GM23248 (cell line): Measurements from ENCODE around the gene RPEL1. TPM values are rescaled to one million over a fixed set of nuclear protein-coding genes. Genes with fewer than 3 reads are reported as not detected.

ENCODE experiments used
- DNase-seq: peaks from one replicate; pipeline ENCODE4 v3.0.0-alpha.2; 2015
- H2AFZ ChIP-seq: fragments of 200-600 bp; sonication (generic); 2 replicates; pipeline ENCODE4 v1.6.1; 2016; ENCODE audit warnings: antibody characterized with exemption
- H3F3A ChIP-seq: fragments of 200-600 bp; sonication (generic); 2 replicates; pipeline ENCODE4 v1.6.1; 2016; ENCODE audit warnings: mild to moderate bottlenecking, antibody characterized with exemption, mixed run types; ENCODE audit not compliant: insufficient read depth
- H3K27ac ChIP-seq: fragments of 200-600 bp; sonication (generic); 2 replicates; pipeline ENCODE4 v1.5.1; 2016; ENCODE audit warnings: mild to moderate bottlenecking
- H3K27me3 ChIP-seq: fragments of 200-600 bp; sonication (generic); replicated peaks from 2 replicates; pipeline ENCODE4 v1.6.1; 2016; ENCODE audit warnings: mild to moderate bottlenecking; ENCODE audit not compliant: insufficient read depth
- H3K36me3 ChIP-seq: fragments of 200-600 bp; sonication (generic); 2 replicates; pipeline ENCODE4 v1.6.1; 2016; ENCODE audit warnings: low read depth, mild to moderate bottlenecking
- H3K4me1 ChIP-seq: fragments of 200-600 bp; sonication (generic); 2 replicates; pipeline ENCODE4 v1.6.1; 2016; ENCODE audit warnings: mild to moderate bottlenecking; ENCODE audit not compliant: insufficient read depth
- H3K4me2 ChIP-seq: fragments of 200-600 bp; sonication (generic); one replicate; pipeline ENCODE4 v1.6.1; 2016; ENCODE audit warnings: mild to moderate bottlenecking; ENCODE audit not compliant: unreplicated experiment
- H3K4me3 ChIP-seq: fragments of 200-600 bp; sonication (generic); 2 replicates; pipeline ENCODE4 v1.5.1; 2016; ENCODE audit warnings: mild to moderate bottlenecking
- H3K79me2 ChIP-seq: fragments of 200-600 bp; sonication (generic); 2 replicates; pipeline ENCODE4 v1.6.1; 2016; ENCODE audit warnings: mild to moderate bottlenecking; ENCODE audit not compliant: insufficient read depth
- H3K9ac ChIP-seq: fragments of 200-600 bp; sonication (generic); 2 replicates; pipeline ENCODE4 v1.6.1; 2016; ENCODE audit warnings: mild to moderate bottlenecking
- H3K9me2 ChIP-seq: fragments of 200-600 bp; sonication (generic); 2 replicates; pipeline ENCODE4 v1.6.1; 2016; ENCODE audit warnings: mixed run types, mild to moderate bottlenecking, moderate library complexity; ENCODE audit not compliant: insufficient read depth
- H3K9me3 ChIP-seq: fragments of 200-600 bp; sonication (generic); one replicate; pipeline ENCODE4 v1.6.1; 2017; ENCODE audit warnings: low read depth
- H4K20me1 ChIP-seq: fragments of 200-600 bp; sonication (generic); 2 replicates; pipeline ENCODE4 v1.6.0; 2016; ENCODE audit not compliant: insufficient read depth
- EZH2 ChIP-seq: fragments of 200-600 bp; sonication (generic); IDR thresholded peaks from 2 replicates; pipeline ENCODE4 v1.6.1; 2018; ENCODE audit warnings: antibody characterized with exemption, mild to moderate bottlenecking; ENCODE audit not compliant: insufficient read depth, poor library complexity, severe bottlenecking
- EZH2phosphoT487 ChIP-seq: fragments of 200-600 bp; sonication (generic); IDR thresholded peaks from 2 replicates; pipeline ENCODE4 v1.6.1; 2018; ENCODE audit warnings: antibody characterized with exemption, moderate library complexity, mild to moderate bottlenecking, low read depth; ENCODE audit not compliant: insufficient read depth
- WGBS, 2 experiments: methylation state at CpG; one replicate each; pipeline ENCODE4 v1.1.6; 2015 to 2017; ENCODE audit warnings: low lambda C conversion rate in 2 of 2, low coverage in 1 of 2; ENCODE audit errors: missing lambda C conversion rate in 2 of 2; 5-methylcytosine and 5-hydroxymethylcytosine counted together
- in situ Hi-C: fragments of 300-500 bp; cut with MboI; formaldehyde crosslinking; loops from 2 replicates; pipeline ENCODE4 v1.15.0; 2020
- polyA plus RNA-seq: library from polyadenylated mRNA; unstranded; fragments of >200 nt; fragmentation: Nextera tagmentation; extraction: Ambion mirVana; gene quantifications from 2 replicates; pipeline ENCODE4 v1.2.1, GENCODE V29; 2016
- total RNA-seq: library from RNA; depleted of rRNA; stranded (reverse); fragments of >200 nt; shearing (Covaris generic); gene quantifications from 2 replicates; pipeline ENCODE4 v1.2.3, GENCODE V29; 2014; rRNA removed

The RPEL1 gene
- total and polyA plus RNA-seq, 2 experiments from 2014 or later = 0.09 TPM; not detected in 1

- Histone ChIP-seq H3K36me3 (no peaks in the 10 kb centered on the region), H3F3A (no peaks in the 10 kb centered on the region), H3K4me3 (no peak overlapping the region), H3K4me1 (no peaks in the 10 kb centered on the region), H3K9me2 (no peaks in the 10 kb centered on the region), H3K9ac (no peak overlapping the region), H4K20me1 (no peaks in the 10 kb centered on the region), H3K4me2 (no peak overlapping the region), H3K9me3 (no peaks in the 10 kb centered on the region), H2AFZ (no peak overlapping the region), H3K27ac (no peak overlapping the region), H3K79me2 (no peaks in the 10 kb centered on the region), H3K27me3 (peaks cover 60% of the 10 kb centered on the region)
- WGBS, 2 experiments = 45 to 48% methylated on average over 11 of the region's 11 CpGs
- DNase-seq = peak; percentile 50
- in situ Hi-C loops = no loop called here
- TF ChIP-seq EZH2phosphoT487 = no peak
- TF ChIP-seq EZH2 = no peak
These were observed 38.5 kb downstream of the RPEL1 start for GRCh38 chr10:103284170-103284569.

- H3K79me2 ChIP-seq = no peaks in the 10 kb centered on the region
- H3K9me3 ChIP-seq = no peaks in the 10 kb centered on the region
- H4K20me1 ChIP-seq = no peaks in the 10 kb centered on the region
- no peaks in the 10 kb centered on the region for H3K36me3 ChIP-seq
- no peak overlapping the region for H3K27ac ChIP-seq
- DNase-seq = no peak
- H3K27me3 ChIP-seq = peaks cover 42% of the 10 kb centered on the region
- WGBS, 2 experiments = 76% methylated on average over 5 of the region's 5 CpGs
- in situ Hi-C loops = no loop called here
- H3K4me2 ChIP-seq = no peak overlapping the region
- no peaks in the 10 kb centered on the region for H3K9me2 ChIP-seq
- H3F3A ChIP-seq = no peaks in the 10 kb centered on the region
- no peak overlapping the region for H3K4me3 ChIP-seq
- TF ChIP-seq EZH2 (no peak), EZH2phosphoT487 (no peak)
- no peak overlapping the region for H3K9ac ChIP-seq
- no peak overlapping the region for H2AFZ ChIP-seq
- no peaks in the 10 kb centered on the region for H3K4me1 ChIP-seq
These were observed 42.3 kb downstream of the RPEL1 start for GRCh38 chr10:103287992-103288391.

DNA sequence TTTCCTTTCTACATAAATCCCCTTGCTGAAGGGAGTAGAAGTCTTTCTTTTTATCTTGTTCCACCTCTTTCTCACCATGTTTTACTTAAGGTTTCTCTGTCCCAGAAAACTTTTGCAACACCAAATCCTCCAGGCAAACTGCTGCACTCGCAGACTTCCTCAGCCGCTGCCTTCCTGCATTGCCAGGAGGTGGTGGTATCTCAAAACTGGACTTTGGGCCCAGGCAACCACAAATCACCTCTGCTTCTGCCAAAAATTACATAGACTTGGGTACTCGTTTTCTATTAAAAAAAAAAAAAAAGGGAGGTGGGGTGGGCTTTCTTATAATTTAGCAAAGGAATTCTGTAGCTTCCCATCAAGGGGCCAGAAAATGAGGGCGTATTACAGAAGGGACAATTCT, 45.9 kb downstream of the RPEL1 start:
- Histone ChIP-seq H4K20me1 (no peaks in the 10 kb centered on the region), H3K4me1 (peaks cover 7% of the 10 kb centered on the region), H3K9ac (no peak overlapping the region), H2AFZ (no peak overlapping the region), H3K9me3 (no peaks in the 10 kb centered on the region), H3K4me2 (no peak overlapping the region), H3K27ac (no peak overlapping the region), H3K4me3 (no peak overlapping the region), H3K36me3 (no peaks in the 10 kb centered on the region), H3F3A (no peaks in the 10 kb centered on the region), H3K27me3 (peaks cover 35% of the 10 kb centered on the region), H3K79me2 (no peaks in the 10 kb centered on the region), H3K9me2 (no peaks in the 10 kb centered on the region)
- in situ Hi-C loops = no loop called here
- TF ChIP-seq EZH2 (no peak), EZH2phosphoT487 (no peak)
- WGBS, 2 experiments = 65 to 68% methylated on average over 4 of the region's 4 CpGs
- no peak for DNase-seq

- Histone ChIP-seq H3F3A (no peaks in the 10 kb centered on the region), H3K4me2 (no peak overlapping the region), H3K79me2 (no peaks in the 10 kb centered on the region), H3K4me1 (peaks cover 7% of the 10 kb centered on the region), H2AFZ (no peak overlapping the region), H3K36me3 (no peaks in the 10 kb centered on the region), H3K9me3 (no peaks in the 10 kb centered on the region), H3K4me3 (no peak overlapping the region), H3K9ac (no peak overlapping the region), H3K9me2 (no peaks in the 10 kb centered on the region), H4K20me1 (no peaks in the 10 kb centered on the region), H3K27me3 (0 out of 2 replicates have a peak, but pooled peaks cover under 1% of the 10 kb centered on the region), H3K27ac (no peak overlapping the region)
- peak; percentile 76 for DNase-seq
- in situ Hi-C loops = no loop called here
- WGBS, 2 experiments = 48 to 54% methylated on average over 2 of the region's 2 CpGs
- TF ChIP-seq EZH2phosphoT487 = no peak
- no peak for TF ChIP-seq EZH2
These were observed 49.8 kb downstream of the RPEL1 start for GRCh38 chr10:103295374-103296015.

Other genes starting within 250 kb of the RPEL1 start
- 69.0 and 99.7 TPM in 2 replicates for gene NT5C2, start 52.6 kb upstream of the RPEL1 start, total RNA-seq
- 52.6 and 58.2 TPM in 2 replicates for gene NT5C2, start 52.6 kb upstream of the RPEL1 start, polyA plus RNA-seq
- gene INA, start 31.3 kb downstream of the RPEL1 start, total RNA-seq = not detected in 2 replicates
- 0.18 and 0.20 TPM in 2 replicates for gene INA, start 31.3 kb downstream of the RPEL1 start, polyA plus RNA-seq
- gene PCGF6, start 105.3 kb downstream of the RPEL1 start, total RNA-seq = 9.7 and 23.3 TPM in 2 replicates
- gene PCGF6, start 105.3 kb downstream of the RPEL1 start, polyA plus RNA-seq = 12.6 and 14.4 TPM in 2 replicates
- gene TAF5, start 122.1 kb downstream of the RPEL1 start, total RNA-seq = 4.0 and 4.7 TPM in 2 replicates
- 1.7 TPM in 2 replicates for gene TAF5, start 122.1 kb downstream of the RPEL1 start, polyA plus RNA-seq
- gene ATP5MK, start 150.6 kb downstream of the RPEL1 start, total RNA-seq = 197 and 259 TPM in 2 replicates
- 566 and 592 TPM in 2 replicates for gene ATP5MK, start 150.6 kb downstream of the RPEL1 start, polyA plus RNA-seq
- gene PDCD11, start 150.7 kb downstream of the RPEL1 start, total RNA-seq = 25.2 and 26.6 TPM in 2 replicates
- 16.0 and 17.5 TPM in 2 replicates for gene PDCD11, start 150.7 kb downstream of the RPEL1 start, polyA plus RNA-seq
- 62.6 and 74.3 TPM in 2 replicates for gene CALHM2, start 206.5 kb downstream of the RPEL1 start, total RNA-seq
- 78.6 and 80.0 TPM in 2 replicates for gene CALHM2, start 206.5 kb downstream of the RPEL1 start, polyA plus RNA-seq
- not detected in 2 replicates for gene CALHM1, start 213.0 kb downstream of the RPEL1 start, total RNA-seq
- 0.08 TPM in 1 of 2 replicates, not detected in the other for gene CALHM1, start 213.0 kb downstream of the RPEL1 start, polyA plus RNA-seq
- gene CALHM3, start 233.4 kb downstream of the RPEL1 start, total RNA-seq = not detected in 2 replicates
- not detected in 2 replicates for gene CALHM3, start 233.4 kb downstream of the RPEL1 start, polyA plus RNA-seq
- 0.63 and 1.1 TPM in 2 replicates for gene NEURL1, start 247.8 kb downstream of the RPEL1 start, total RNA-seq
- gene NEURL1, start 247.8 kb downstream of the RPEL1 start, polyA plus RNA-seq = 1.5 TPM in 2 replicates